Spleen (tissue), 11 donors: ENCODE measurements around the gene RBM46. TPM values are rescaled to one million over a fixed set of nuclear protein-coding genes. Genes with fewer than 3 reads are reported as not detected.

Experiments used
- DNase-seq: peaks from one replicate; pipeline ENCODE4 v3.0.0-alpha.2; 2020
- H3K27ac ChIP-seq, 8 donors: fragments of 200-600 bp; sonication (generic) in 7 of 8; 1 replicate in 4 of 8; 2 replicates in 4 of 8; pipeline versions ENCODE4 v1.5.0 to v1.8.0; 2016 to 2021; ENCODE audit warnings: inconsistent platforms in 4 of 8, mild to moderate bottlenecking in 4 of 8, moderate library complexity in 1 of 8
- H3K27me3 ChIP-seq, 7 donors: fragments of 200-600 bp; sonication (generic) in 6 of 7; replicated peaks in 1 of 7; 1 replicate in 4 of 7; 2 replicates in 3 of 7; pipeline versions ENCODE4 v1.5.0 to v1.8.0; 2016 to 2021; ENCODE audit warnings: inconsistent platforms in 3 of 7, mild to moderate bottlenecking in 1 of 7
- H3K36me3 ChIP-seq, 6 donors: fragments of 200-600 bp; sonication (generic) in 5 of 6; 1 replicate in 4 of 6; 2 replicates in 2 of 6; pipeline versions ENCODE4 v1.5.0 to v1.8.0; 2016 to 2021; ENCODE audit warnings: inconsistent platforms in 2 of 6
- H3K4me1 ChIP-seq, 6 donors: fragments of 200-600 bp; sonication (generic) in 5 of 6; 1 replicate in 3 of 6; 2 replicates in 3 of 6; pipeline versions ENCODE4 v1.5.0 to v1.8.0; 2016 to 2021; ENCODE audit warnings: inconsistent platforms in 3 of 6
- H3K4me3 ChIP-seq, 8 donors: fragments of 200-600 bp; sonication (generic) in 7 of 8; 1 replicate in 4 of 8; 2 replicates in 4 of 8; pipeline versions ENCODE4 v1.5.0 to v1.8.0; 2016 to 2021; ENCODE audit warnings: inconsistent platforms in 4 of 8, mild to moderate bottlenecking in 4 of 8, moderate library complexity in 2 of 8
- H3K9me3 ChIP-seq, 8 donors: fragments of 200-600 bp; sonication (generic) in 7 of 8; 1 replicate in 4 of 8; 2 replicates in 4 of 8; pipeline versions ENCODE4 v1.5.0 to v1.8.0; 2016 to 2021; ENCODE audit warnings: inconsistent platforms in 4 of 8
- POLR2A ChIP-seq, 3 donors: fragments of 450-650 bp; IDR thresholded peaks; one replicate each; pipeline ENCODE4 v1.5.1; 2017; ENCODE audit warnings: antibody characterized with exemption in 3 of 3, mild to moderate bottlenecking in 1 of 3
- POLR2AphosphoS5 ChIP-seq, 3 donors: sonication (generic); formaldehyde crosslinking; IDR thresholded peaks; one replicate each; pipeline ENCODE4 v1.5.1; 2017; ENCODE audit warnings: antibody characterized with exemption in 3 of 3
- WGBS, 5 donors: extraction: QIAGEN DNeasy Blood & Tissue Kit in 3 of 5; methylation state at CpG; one replicate each; pipeline versions ENCODE4 v1.1.5 to v1.1.7; 2013 to 2018; 5-methylcytosine and 5-hydroxymethylcytosine counted together
- intact Hi-C: fragments of 100-400 bp; cut with DNase I; formaldehyde crosslinking; loops from one replicate; pipeline ENCODE4 v1.15.0; 2023; ENCODE audit warnings: low total_unique reads
- polyA plus RNA-seq, 3 donors: library from polyadenylated mRNA; stranded (reverse); fragments of 200-250 nt; gene quantifications; one replicate each; pipeline ENCODE4 v1.2.1, GENCODE V29; 2013
- total RNA-seq, 7 donors: library from RNA; depleted of rRNA in 3 of 7; stranded (reverse); fragments of >200 nt in 3 of 7; fragmentation: NEBNext Ultra II Directional in 4 of 7; extraction: Animal tissue kit (Norgen Biotek cat#: 25700) in 4 of 7; gene quantifications; one replicate each; pipeline versions ENCODE4 v1.1.0 to v1.2.1, GENCODE V29; 2016 to 2021
- TF ChIP-seq, protein P1 (sequence below), 11 experiments: fragments of 200-600 bp in 7 of 11; fragments of 450-650 bp in 4 of 11; sonication (generic) in 4 of 11; IDR thresholded peaks in 8 of 11; conservative IDR thresholded peaks in 3 of 11; 1 replicate in 7 of 11; 2 replicates in 4 of 11; pipeline versions ENCODE4 v1.4.0 to v1.8.0; 2016 to 2021; ENCODE audit warnings: antibody characterized with exemption in 11 of 11, inconsistent platforms in 4 of 11, mild to moderate bottlenecking in 1 of 11
- donor health status: healthy with polysubstance abuse.
- donor health status: DM: no; HTN: no; CAD: no; lungs with moderate emphysema.
- donor health status: DM: no; HTN: no; CAD: no.
- donor health status: Bipolar disorder and iron deficiency.
- donor health status: healthy.
- donor health status: DM: no; HTN: no; CAD: no.
- donor health status: DM: yes; HTN: yes; CAD: no.

Gene RBM46
- total and polyA plus RNA-seq, 10 donors, result 0.04 TPM; not detected in 9

- Histone ChIP-seq H3K9me3 (no peaks in the 10 kb centered on the region), H3K36me3 (no peaks in the 10 kb centered on the region), H3K27me3 (peaks cover 0 to 18% (median 0%) of the 10 kb centered on the region in 7 donors), H3K4me1 (no peaks in the 10 kb centered on the region), H3K4me3 (no peak overlapping the region), H3K27ac (no peak overlapping the region)
- TF ChIP-seq POLR2AphosphoS5 (IDR thresholded peaks at IDR 0.05) (no peak), POLR2A (IDR thresholded peaks at IDR 0.05) (no peak)
- TF ChIP-seq, protein P1, sequence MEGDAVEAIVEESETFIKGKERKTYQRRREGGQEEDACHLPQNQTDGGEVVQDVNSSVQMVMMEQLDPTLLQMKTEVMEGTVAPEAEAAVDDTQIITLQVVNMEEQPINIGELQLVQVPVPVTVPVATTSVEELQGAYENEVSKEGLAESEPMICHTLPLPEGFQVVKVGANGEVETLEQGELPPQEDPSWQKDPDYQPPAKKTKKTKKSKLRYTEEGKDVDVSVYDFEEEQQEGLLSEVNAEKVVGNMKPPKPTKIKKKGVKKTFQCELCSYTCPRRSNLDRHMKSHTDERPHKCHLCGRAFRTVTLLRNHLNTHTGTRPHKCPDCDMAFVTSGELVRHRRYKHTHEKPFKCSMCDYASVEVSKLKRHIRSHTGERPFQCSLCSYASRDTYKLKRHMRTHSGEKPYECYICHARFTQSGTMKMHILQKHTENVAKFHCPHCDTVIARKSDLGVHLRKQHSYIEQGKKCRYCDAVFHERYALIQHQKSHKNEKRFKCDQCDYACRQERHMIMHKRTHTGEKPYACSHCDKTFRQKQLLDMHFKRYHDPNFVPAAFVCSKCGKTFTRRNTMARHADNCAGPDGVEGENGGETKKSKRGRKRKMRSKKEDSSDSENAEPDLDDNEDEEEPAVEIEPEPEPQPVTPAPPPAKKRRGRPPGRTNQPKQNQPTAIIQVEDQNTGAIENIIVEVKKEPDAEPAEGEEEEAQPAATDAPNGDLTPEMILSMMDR (IDR thresholded peaks at IDR 0.05 in 8 of 11, conservative IDR thresholded peaks at IDR 0.05 in 3 of 11), result no peak
- no peak for DNase-seq
- 59 to 89% (median 74%) methylated on average over 2 of the region's 2 CpGs for WGBS, 5 donors
- intact Hi-C loops, result no loop called here
These were observed 20.2 kb upstream of the RBM46 start for GRCh38 chr4:154760895-154761294.

GRCh38 chr4:154778264-154778663 lies 2.8 kb upstream of the RBM46 start:
- peaks cover 0 to 15% (median 0%) of the 10 kb centered on the region in 7 donors for H3K27me3 ChIP-seq
- WGBS, 5 donors, result 75 to 91% (median 83%) methylated on average over 1 of the region's 1 CpG
- peaks cover 0 to 4% (median 0%) of the 10 kb centered on the region in 8 donors for H3K9me3 ChIP-seq
- H3K36me3 ChIP-seq, result no peaks in the 10 kb centered on the region
- intact Hi-C loops, result loop anchor here (5.0 kb wide), 1 partner anchor 226 kb away; the partner anchor contains the start of gene PLRG1
- TF ChIP-seq, protein P1 (IDR thresholded peaks at IDR 0.05 in 8 of 11, conservative IDR thresholded peaks at IDR 0.05 in 3 of 11), result no peak
- TF ChIP-seq POLR2AphosphoS5 (IDR thresholded peaks at IDR 0.05), result no peak
- no peak for TF ChIP-seq POLR2A (IDR thresholded peaks at IDR 0.05)
- no peak overlapping the region for H3K27ac ChIP-seq
- H3K4me3 ChIP-seq, result no peak overlapping the region
- no peaks in the 10 kb centered on the region for H3K4me1 ChIP-seq
- DNase-seq, result no peak

GRCh38 chr4:154779362-154779947 lies 1.6 kb upstream of the RBM46 start:
- TF ChIP-seq, protein P1 (IDR thresholded peaks at IDR 0.05 in 8 of 11, conservative IDR thresholded peaks at IDR 0.05 in 3 of 11), result peak in 5 of 11 experiments; percentile 12 to 34 (median 19)
- no peak for TF ChIP-seq POLR2AphosphoS5 (IDR thresholded peaks at IDR 0.05)
- no peak for TF ChIP-seq POLR2A (IDR thresholded peaks at IDR 0.05)
- Histone ChIP-seq H3K4me1 (no peaks in the 10 kb centered on the region), H3K4me3 (no peak overlapping the region), H3K27ac (no peak overlapping the region), H3K27me3 (peaks cover 0 to 15% (median 0%) of the 10 kb centered on the region in 7 donors), H3K36me3 (no peaks in the 10 kb centered on the region), H3K9me3 (peaks cover 0 to 3% (median 0%) of the 10 kb centered on the region in 8 donors)
- DNase-seq, result no peak
- intact Hi-C loops, result loop anchor here (5.0 kb wide), 1 partner anchor 227 kb away; the partner anchor contains the start of gene PLRG1
- WGBS, 5 donors, result 47 to 63% (median 51%) methylated on average over 3 of the region's 3 CpGs

GRCh38 chr4:154781983-154782293 lies 866 bp downstream of the RBM46 start:
- Histone ChIP-seq H3K9me3 (peaks cover 0 to 3% (median 0%) of the 10 kb centered on the region in 8 donors), H3K4me1 (no peaks in the 10 kb centered on the region), H3K4me3 (no peak overlapping the region), H3K27ac (no peak overlapping the region), H3K27me3 (peaks cover 0 to 15% (median 0%) of the 10 kb centered on the region in 7 donors), H3K36me3 (no peaks in the 10 kb centered on the region)
- TF ChIP-seq POLR2A (IDR thresholded peaks at IDR 0.05) (no peak), POLR2AphosphoS5 (IDR thresholded peaks at IDR 0.05) (no peak)
- TF ChIP-seq, protein P1 (IDR thresholded peaks at IDR 0.05 in 8 of 11, conservative IDR thresholded peaks at IDR 0.05 in 3 of 11), result no peak
- 78 to 89% (median 82%) methylated on average over 18 of the region's 18 CpGs for WGBS, 5 donors
- intact Hi-C loops, result no loop called here
- DNase-seq, result no peak
